HG03025 (cell line): ENCODE results near the gene ZFP14.
"Not testable (repeated sequence)": the region's sequence is repeated elsewhere in the genome, so short reads cannot be mapped to it uniquely, and the experiment has no call there.

ENCODE experiments used
- ATAC-seq: cut with Tn5 transposase; IDR thresholded peaks from one replicate; pipeline ENCODE4 v1.9.1; 2021; ENCODE audit warnings: mild to moderate bottlenecking, moderate library complexity; ENCODE audit not compliant: unreplicated experiment, low FRiP score

The ZFP14 gene

GRCh38 chr19:36331353-36332228 is 47.4 kb downstream of the ZFP14 start:
- peak; percentile 55 for ATAC-seq

- ATAC-seq, result no peak
These were observed 48.8 kb downstream of the ZFP14 start for GRCh38 chr19:36330216-36330615.

- ATAC-seq, result not testable (repeated sequence)
These were observed 49.5 kb downstream of the ZFP14 start for GRCh38 chr19:36329534-36329933.

GRCh38 chr19:36326649-36327048 is 52.4 kb downstream of the ZFP14 start:
- not testable (repeated sequence) for ATAC-seq

- not testable (repeated sequence) for ATAC-seq
These were observed 63.8 kb downstream of the ZFP14 start for GRCh38 chr19:36315164-36315563.

GRCh38 chr19:36314053-36314452 is 64.9 kb downstream of the ZFP14 start:
- ATAC-seq, result not testable (repeated sequence)

- not testable (repeated sequence) for ATAC-seq
These were observed 67.8 kb downstream of the ZFP14 start for GRCh38 chr19:36311098-36311760.

GRCh38 chr19:36310416-36310990 is 68.5 kb downstream of the ZFP14 start:
- not testable (repeated sequence) for ATAC-seq

GRCh38 chr19:36309759-36310158 is 69.2 kb downstream of the ZFP14 start:
- ATAC-seq, result not testable (repeated sequence)

- not testable (repeated sequence) for ATAC-seq
These were observed 69.7 kb downstream of the ZFP14 start for GRCh38 chr19:36309309-36309708.

- ATAC-seq, result not testable (repeated sequence)
These were observed 86.7 kb downstream of the ZFP14 start for GRCh38 chr19:36292317-36292716.
